Caki2 (cell line): ENCODE data around the gene SPRY4. TPM values are rescaled to one million over a fixed set of nuclear protein-coding genes. Genes with fewer than 3 reads are reported as not detected.
A peak's percentile ranks its signal among the peaks of the same experiment; 100 is the strongest.
"Not testable (repeated sequence)": the region's sequence is repeated elsewhere in the genome, so short reads cannot be mapped to it uniquely, and the experiment has no call there.

Experiments
- DNase-seq: peaks from one replicate; pipeline ENCODE4 v3.0.0-alpha.2; 2015; ENCODE audit warnings: low read depth
- in situ Hi-C: cut with HindIII; loops from 2 replicates; pipeline ENCODE4 v1.10.0; 2016; ENCODE audit warnings: low sequenced_read_pairs, low pct_unique_long_range_greater_than_20kb, mixed read lengths
- total RNA-seq: library from RNA; depleted of rRNA; stranded (reverse); fragments of >200 nt; shearing (Covaris generic); gene quantifications from 2 replicates; pipeline ENCODE4 v1.2.3, GENCODE V29; 2014; ENCODE audit warnings: low replicate concordance; rRNA removed

SPRY4 gene
- 0.09 and 0.20 TPM in 2 replicates for total RNA-seq

- in situ Hi-C loops, result no loop called here
- peak; percentile 98 for DNase-seq
Measured at GRCh38 chr5:142324871-142325724, at the start of gene SPRY4. Gene SPRY4 (minus strand): TSS chr5:142325021. CDS start chr5:142315108, 9,913 bp downstream.

DNA sequence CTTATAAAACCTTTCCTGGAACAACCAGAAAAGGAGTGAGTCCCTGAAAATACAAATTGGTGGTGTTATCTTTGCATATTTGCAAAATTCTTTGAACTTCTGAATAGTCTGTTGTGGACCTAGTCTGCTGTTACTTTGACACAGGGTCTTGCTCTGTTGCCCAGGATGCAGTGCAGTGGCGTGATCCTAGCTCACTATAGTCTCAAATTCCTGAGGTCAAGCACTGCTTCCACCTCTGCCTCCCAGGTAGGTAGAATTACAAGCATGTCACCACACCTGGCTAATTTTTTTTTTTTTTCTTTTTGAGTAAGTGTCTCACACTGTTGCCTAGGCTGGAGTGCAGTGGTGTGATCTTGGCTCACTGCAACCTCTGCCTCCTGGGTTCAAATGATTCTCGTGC is 43.7 kb upstream of the SPRY4 start:
- no peak for DNase-seq
- in situ Hi-C loops, result loop anchor here (10.0 kb wide), 1 partner anchor 176 kb away; no protein-coding TSS in a partner anchor

DNA sequence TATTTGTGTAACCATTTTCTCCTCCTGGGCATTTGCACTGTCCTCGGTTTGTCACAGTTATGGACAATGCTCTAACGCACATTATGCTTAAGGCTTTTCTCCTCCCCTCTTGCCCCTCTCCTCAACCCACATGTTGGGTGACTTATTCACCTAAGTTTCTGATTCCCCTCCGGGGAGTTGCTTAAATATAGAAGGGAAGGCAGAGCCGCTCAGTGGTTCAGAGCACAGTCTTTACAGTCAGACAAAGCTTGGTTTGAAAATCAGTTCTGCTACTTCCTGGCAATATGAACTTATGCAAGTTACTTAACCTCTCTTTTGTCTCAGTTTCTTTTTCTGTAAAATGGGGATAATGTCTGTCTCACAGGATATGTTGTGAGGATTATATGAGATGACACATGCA is 41.2 kb upstream of the SPRY4 start:
- DNase-seq, result no peak
- in situ Hi-C loops, result loop anchor here (10.0 kb wide), 1 partner anchor 179 kb away; no protein-coding TSS in a partner anchor

- peak; percentile 90 for DNase-seq
- in situ Hi-C loops, result loop anchor here (10.0 kb wide), 1 partner anchor 180 kb away; no protein-coding TSS in a partner anchor
Measured at GRCh38 chr5:142364251-142365145, 39.7 kb upstream of the SPRY4 start.

DNA sequence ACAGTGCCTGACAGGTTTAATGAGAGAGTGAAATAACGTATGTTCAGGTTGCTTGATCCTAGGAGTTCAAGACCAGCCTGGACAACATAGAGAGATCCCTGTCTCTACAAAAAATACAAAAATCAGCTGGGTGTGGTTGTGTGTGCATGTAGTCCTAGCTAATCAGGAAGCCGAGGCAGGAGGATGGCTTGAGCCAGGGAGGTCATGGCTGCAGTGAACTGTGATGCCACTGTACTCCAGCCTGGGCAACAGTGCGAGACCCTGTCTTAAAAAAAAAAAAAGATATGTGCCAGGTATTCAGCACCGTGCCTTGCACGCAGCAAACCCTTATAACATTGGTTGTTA is 38.8 kb upstream of the SPRY4 start:
- in situ Hi-C loops, result loop anchor here (10.0 kb wide), 1 partner anchor 181 kb away; no protein-coding TSS in a partner anchor
- DNase-seq, result peak; percentile 35

GRCh38 chr5:142362193-142362592 is 37.4 kb upstream of the SPRY4 start:
- not testable (repeated sequence) for DNase-seq
- in situ Hi-C loops, result loop anchor here (10.0 kb wide), 1 partner anchor 183 kb away; no protein-coding TSS in a partner anchor

- in situ Hi-C loops, result loop anchor here (10.0 kb wide), 1 partner anchor 184 kb away; no protein-coding TSS in a partner anchor
- peak; percentile 52 for DNase-seq
Measured at GRCh38 chr5:142360607-142361120, 35.8 kb upstream of the SPRY4 start.

- peak; percentile 48 for DNase-seq
- in situ Hi-C loops, result loop anchor here (10.0 kb wide), 1 partner anchor 185 kb away; no protein-coding TSS in a partner anchor
Measured at GRCh38 chr5:142360051-142360498, 35.3 kb upstream of the SPRY4 start.

- no peak for DNase-seq
- in situ Hi-C loops, result no loop called here
Measured at GRCh38 chr5:142358648-142359047, 33.8 kb upstream of the SPRY4 start.

GRCh38 chr5:142358121-142358520 is 33.3 kb upstream of the SPRY4 start:
- DNase-seq, result no peak
- in situ Hi-C loops, result no loop called here

GRCh38 chr5:142357469-142358090 is 32.8 kb upstream of the SPRY4 start:
- no peak for DNase-seq
- in situ Hi-C loops, result no loop called here

DNA sequence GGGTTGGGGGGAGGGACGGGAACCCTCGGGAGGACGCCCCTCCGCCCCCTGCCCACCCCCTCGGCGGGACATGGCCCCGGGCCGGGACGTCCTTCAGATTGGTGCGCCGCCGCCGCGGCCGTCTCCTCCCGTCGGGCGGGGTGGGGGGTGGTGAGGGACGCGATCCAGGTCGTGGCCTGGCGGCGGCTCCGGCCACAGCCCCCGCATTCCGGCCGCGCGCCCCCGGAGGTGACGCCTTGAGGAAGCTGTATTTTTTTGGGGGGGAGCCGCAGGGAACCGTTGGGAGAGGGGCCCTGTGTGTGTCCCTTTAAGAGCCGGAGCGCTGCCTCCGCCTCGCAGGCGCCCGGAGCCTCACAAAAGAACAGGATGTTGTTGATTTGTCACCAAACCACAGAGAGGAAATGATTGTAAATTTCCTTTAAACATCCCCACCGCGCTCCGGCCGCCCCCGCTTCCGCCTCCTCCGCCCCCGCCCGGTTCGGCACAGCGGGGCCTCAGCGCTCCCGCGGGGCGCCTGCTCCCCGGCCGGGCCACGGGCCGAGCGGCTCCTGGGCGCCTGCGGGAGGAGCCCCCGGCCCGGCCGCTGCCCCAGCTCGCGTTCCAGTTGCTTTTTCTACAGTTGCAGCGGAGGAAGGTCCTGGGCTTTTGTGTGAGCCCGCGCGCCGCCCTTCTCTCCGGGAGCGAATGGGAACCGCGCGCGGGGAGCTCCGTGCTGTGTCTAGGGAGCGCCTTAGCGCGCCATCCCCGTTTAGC is 32.1 kb upstream of the SPRY4 start:
- peak; percentile 84 for DNase-seq
- in situ Hi-C loops, result no loop called here

- in situ Hi-C loops, result no loop called here
- no peak for DNase-seq
Measured at GRCh38 chr5:142356349-142356715, 31.5 kb upstream of the SPRY4 start.

DNA sequence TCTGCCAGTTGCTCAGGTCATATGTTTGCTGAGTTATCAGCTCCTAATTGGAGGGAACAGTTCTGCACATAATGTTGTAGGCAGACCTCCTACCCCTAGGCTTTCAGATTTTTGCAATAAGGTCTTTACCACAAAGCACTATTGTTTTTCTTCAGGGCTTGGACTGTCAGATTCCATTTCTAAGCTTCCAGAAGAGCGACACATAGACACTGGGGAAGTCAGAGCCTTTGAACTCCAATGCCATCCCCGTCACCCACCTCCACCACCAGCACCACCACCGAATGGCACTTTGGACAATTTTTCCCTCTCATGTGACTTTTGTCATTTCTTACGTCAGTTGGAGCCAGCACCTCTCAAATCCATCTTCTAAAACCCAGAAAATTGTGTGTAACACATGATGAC is 28.3 kb upstream of the SPRY4 start:
- in situ Hi-C loops, result no loop called here
- no peak for DNase-seq

DNA sequence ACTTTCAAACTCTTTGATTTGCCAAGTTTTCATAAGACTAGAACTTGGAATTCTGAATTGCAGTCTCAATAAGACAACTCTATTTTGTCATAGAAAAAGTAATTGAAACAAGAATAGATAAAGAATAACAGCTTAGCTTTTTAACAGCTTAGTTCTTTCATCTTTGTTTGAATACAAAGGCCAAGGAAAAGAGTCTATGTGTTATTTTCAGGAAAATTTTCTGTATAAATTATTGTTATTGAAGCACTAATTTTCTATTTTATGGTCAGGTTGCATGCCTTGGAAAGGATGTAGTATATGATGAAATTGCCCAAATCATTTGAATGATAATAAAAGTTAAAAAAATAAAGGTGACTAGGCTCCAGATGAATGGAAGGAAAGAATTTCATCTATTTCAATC is 25.2 kb upstream of the SPRY4 start:
- in situ Hi-C loops, result no loop called here
- no peak for DNase-seq

DNA sequence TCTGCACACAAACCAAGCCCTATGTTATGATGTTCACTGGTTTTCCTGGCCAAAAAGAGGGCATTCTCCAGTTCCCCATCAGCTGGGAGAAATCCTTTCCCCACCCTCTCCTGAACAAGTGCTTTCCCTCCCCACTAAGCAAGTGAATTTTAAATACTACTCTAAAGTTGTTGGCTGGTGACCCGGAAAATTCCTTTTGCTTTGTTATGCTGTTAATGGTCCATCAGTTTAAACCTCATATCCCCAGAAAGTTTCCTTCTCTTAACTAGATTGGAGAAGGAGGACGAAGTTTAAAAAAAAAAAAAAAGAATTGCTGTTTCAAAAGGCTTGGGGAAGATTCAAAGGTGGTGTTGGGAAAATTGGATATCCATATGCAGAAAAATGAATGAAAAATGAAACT is 21.9 kb upstream of the SPRY4 start:
- no peak for DNase-seq
- in situ Hi-C loops, result no loop called here

DNA sequence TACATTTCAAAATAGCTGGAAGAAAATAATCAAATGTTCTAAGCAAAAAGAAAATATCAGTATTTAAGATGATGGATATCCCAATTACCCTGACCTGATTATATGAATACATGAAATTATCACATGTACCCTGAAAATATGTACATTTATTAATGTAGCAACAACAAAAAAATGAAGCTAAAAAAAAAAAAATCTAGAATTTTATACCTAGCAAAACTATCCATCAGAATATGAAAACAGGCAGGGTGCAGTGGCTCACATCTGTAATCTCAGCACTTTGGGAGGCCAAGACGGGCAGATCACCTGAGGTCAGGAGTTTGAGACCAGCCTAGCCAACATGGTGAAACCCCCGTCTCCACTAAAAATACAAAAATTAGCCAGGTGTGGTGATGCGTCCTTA is 20.1 kb upstream of the SPRY4 start:
- in situ Hi-C loops, DNase-seq: not testable (repeated sequence)
